Neural progenitor cell (in vitro differentiated cells): ENCODE data around the gene ISM2. TPM values are rescaled to one million over a fixed set of nuclear protein-coding genes. Genes with fewer than 3 reads are reported as not detected.

Experiments used
- DNase-seq: peaks from one replicate; pipeline ENCODE4 v3.0.0-alpha.2; 2016; ENCODE audit warnings: low spot score
- H2AFZ ChIP-seq: fragments of 200-600 bp; sonication (generic); replicated peaks from 2 replicates; pipeline ENCODE4 v1.6.1; 2016; ENCODE audit warnings: antibody characterized with exemption
- H3F3A ChIP-seq: fragments of 200-600 bp; sonication (generic); 2 replicates; pipeline ENCODE4 v1.6.1; 2016; ENCODE audit warnings: antibody characterized with exemption, low read depth
- H3K27ac ChIP-seq: fragments of 200-600 bp; sonication (generic); 2 replicates; pipeline ENCODE4 v1.5.1; 2016; ENCODE audit warnings: mild to moderate bottlenecking
- H3K27me3 ChIP-seq: fragments of 200-600 bp; sonication (generic); 2 replicates; pipeline ENCODE4 v1.6.1; 2016; ENCODE audit warnings: mild to moderate bottlenecking, moderate library complexity
- H3K36me3 ChIP-seq: fragments of 200-600 bp; sonication (generic); 2 replicates; pipeline ENCODE4 v1.5.1; 2016
- H3K4me1 ChIP-seq: fragments of 200-600 bp; sonication (generic); 2 replicates; pipeline ENCODE4 v1.6.1; 2016; ENCODE audit warnings: mixed run types
- H3K4me2 ChIP-seq: fragments of 200-600 bp; sonication (generic); 2 replicates; pipeline ENCODE4 v1.6.1; 2016
- H3K4me3 ChIP-seq: fragments of 200-600 bp; sonication (generic); 2 replicates; pipeline ENCODE4 v1.5.1; 2016
- H3K79me2 ChIP-seq: fragments of 200-600 bp; sonication (generic); 2 replicates; pipeline ENCODE4 v1.6.1; 2016; ENCODE audit warnings: low read depth
- H3K9ac ChIP-seq: fragments of 200-600 bp; sonication (generic); 2 replicates; pipeline ENCODE4 v1.6.1; 2016
- H3K9me3 ChIP-seq: fragments of 200-600 bp; sonication (generic); 2 replicates; pipeline ENCODE4 v1.5.1; 2016; ENCODE audit warnings: low read depth
- H4K20me1 ChIP-seq: fragments of 200-600 bp; sonication (generic); 2 replicates; pipeline ENCODE4 v1.6.1; 2016; ENCODE audit warnings: low read depth
- H3K27ac Mint-ChIP-seq: 3 replicates; pipeline ENCODE4 v1.8.0; 2021; ENCODE audit warnings: mixed read lengths
- H3K27me3 Mint-ChIP-seq: 2 replicates; pipeline ENCODE4 v1.8.0; 2022; ENCODE audit warnings: low read depth, mild to moderate bottlenecking, inconsistent platforms, moderate library complexity, mixed read lengths; ENCODE audit not compliant: insufficient read depth
- H3K36me3 Mint-ChIP-seq: 3 replicates; pipeline ENCODE4 v1.8.0; 2021; ENCODE audit warnings: mixed read lengths
- H3K4me1 Mint-ChIP-seq: 3 replicates; pipeline ENCODE4 v1.8.0; 2021; ENCODE audit warnings: mixed read lengths
- H3K4me3 Mint-ChIP-seq: 3 replicates; pipeline ENCODE4 v1.8.0; 2021; ENCODE audit warnings: mild to moderate bottlenecking, moderate library complexity, mixed read lengths
- H3K9me3 Mint-ChIP-seq: 3 replicates; pipeline ENCODE4 v1.8.0; 2020; ENCODE audit warnings: mixed read lengths
- EZH2 ChIP-seq: fragments of 200-600 bp; sonication (generic); IDR thresholded peaks from 2 replicates; pipeline ENCODE4 v1.6.1; 2017; ENCODE audit warnings: antibody characterized with exemption, mild to moderate bottlenecking, moderate library complexity
- EZH2phosphoT487 ChIP-seq: fragments of 200-600 bp; sonication (generic); IDR thresholded peaks from 2 replicates; pipeline ENCODE4 v1.6.1; 2017; ENCODE audit warnings: antibody characterized with exemption
- small RNA-seq: library from RNA; depleted of rRNA; stranded (forward); fragments of <200 nt; gene quantifications from one replicate; pipeline ENCODE3, GENCODE V24; 2015
- total RNA-seq: library from RNA; depleted of rRNA; stranded (reverse); fragments of >200 nt; gene quantifications from 2 replicates; pipeline ENCODE4 v1.2.3, GENCODE V29; 2015; ENCODE audit warnings: low replicate concordance
- TF ChIP-seq, protein P1 (sequence below): fragments of 200-600 bp; sonication (generic); IDR thresholded peaks from 2 replicates; pipeline ENCODE4 v1.5.1; 2017; ENCODE audit warnings: antibody characterized with exemption, mild to moderate bottlenecking

The ISM2 gene
- total RNA-seq, 1 donor from 2014 or later = 0.07 TPM

DNA sequence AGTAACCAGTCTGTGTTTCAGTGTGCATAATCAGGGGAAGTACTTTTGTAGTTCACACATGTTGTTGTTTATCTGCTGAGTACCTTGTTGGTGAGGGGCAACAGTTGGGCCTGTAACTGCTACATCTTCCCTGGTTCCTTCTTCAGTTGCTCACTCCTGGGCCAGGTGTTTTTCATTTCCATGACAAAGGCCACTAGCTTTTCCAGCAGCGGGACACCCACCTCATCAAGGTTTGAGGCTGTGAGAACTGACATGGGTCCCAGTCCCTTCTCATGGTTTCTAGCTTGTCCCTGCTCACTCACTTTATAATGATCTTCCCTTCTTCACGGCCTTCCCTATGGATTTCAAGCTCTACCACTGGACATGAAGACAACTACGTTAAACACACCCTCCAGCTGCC is 73.8 kb downstream of the ISM2 start:
- no peak for TF ChIP-seq EZH2
- no peak for TF ChIP-seq EZH2phosphoT487
- TF ChIP-seq, protein P1, sequence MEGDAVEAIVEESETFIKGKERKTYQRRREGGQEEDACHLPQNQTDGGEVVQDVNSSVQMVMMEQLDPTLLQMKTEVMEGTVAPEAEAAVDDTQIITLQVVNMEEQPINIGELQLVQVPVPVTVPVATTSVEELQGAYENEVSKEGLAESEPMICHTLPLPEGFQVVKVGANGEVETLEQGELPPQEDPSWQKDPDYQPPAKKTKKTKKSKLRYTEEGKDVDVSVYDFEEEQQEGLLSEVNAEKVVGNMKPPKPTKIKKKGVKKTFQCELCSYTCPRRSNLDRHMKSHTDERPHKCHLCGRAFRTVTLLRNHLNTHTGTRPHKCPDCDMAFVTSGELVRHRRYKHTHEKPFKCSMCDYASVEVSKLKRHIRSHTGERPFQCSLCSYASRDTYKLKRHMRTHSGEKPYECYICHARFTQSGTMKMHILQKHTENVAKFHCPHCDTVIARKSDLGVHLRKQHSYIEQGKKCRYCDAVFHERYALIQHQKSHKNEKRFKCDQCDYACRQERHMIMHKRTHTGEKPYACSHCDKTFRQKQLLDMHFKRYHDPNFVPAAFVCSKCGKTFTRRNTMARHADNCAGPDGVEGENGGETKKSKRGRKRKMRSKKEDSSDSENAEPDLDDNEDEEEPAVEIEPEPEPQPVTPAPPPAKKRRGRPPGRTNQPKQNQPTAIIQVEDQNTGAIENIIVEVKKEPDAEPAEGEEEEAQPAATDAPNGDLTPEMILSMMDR = no peak
- Histone ChIP-seq H2AFZ (no peak overlapping the region), H3K9ac (no peak overlapping the region), H4K20me1 (no peaks in the 10 kb centered on the region), H3K4me2 (no peak overlapping the region), H3F3A (no peaks in the 10 kb centered on the region), H3K79me2 (no peaks in the 10 kb centered on the region), H3K27ac (no peak overlapping the region), H3K4me1 (no peaks in the 10 kb centered on the region), H3K27me3 (no peaks in the 10 kb centered on the region), H3K4me3 (no peak overlapping the region), H3K9me3 (peaks cover 5% of the 10 kb centered on the region), H3K36me3 (peaks cover 5% of the 10 kb centered on the region)
- H3K36me3 Mint-ChIP-seq = peaks cover 30% of the 10 kb centered on the region
- no peaks in the 10 kb centered on the region for H3K4me1 Mint-ChIP-seq
- peaks cover 3% of the 10 kb centered on the region for H3K9me3 Mint-ChIP-seq
- H3K27me3 Mint-ChIP-seq = no peaks in the 10 kb centered on the region
- no peak overlapping the region for H3K27ac Mint-ChIP-seq
- H3K4me3 Mint-ChIP-seq = no peak overlapping the region
- no peak for DNase-seq

Small RNAs within 50 kb of the gene (small RNA-seq; reads per million reads assigned to genes)
- gene RF00404 (not detected), gene RN7SL587P (not detected)

Other genes with a start within 250 kb of the ISM2 start
- not detected in 2 replicates for gene NGB, start 227.6 kb downstream of the ISM2 start, total RNA-seq
- gene POMT2, start 177.9 kb downstream of the ISM2 start, total RNA-seq = 6.2 and 14.7 TPM in 2 replicates
- 44.2 and 52.5 TPM in 2 replicates for gene GSTZ1, start 177.8 kb downstream of the ISM2 start, total RNA-seq
- gene TMED8, start 121.7 kb downstream of the ISM2 start, total RNA-seq = 19.1 and 23.5 TPM in 2 replicates
- gene SAMD15, start 121.4 kb downstream of the ISM2 start, total RNA-seq = 2.2 and 2.4 TPM in 2 replicates
- 0.07 and 0.40 TPM in 2 replicates for gene NOXRED1, start 75.3 kb downstream of the ISM2 start, total RNA-seq
- gene VIPAS39, start 41.2 kb downstream of the ISM2 start, total RNA-seq = 29.7 and 31.2 TPM in 2 replicates
- 102 and 185 TPM in 2 replicates for gene AHSA1, start 40.7 kb downstream of the ISM2 start, total RNA-seq
- 8.0 and 12.3 TPM in 2 replicates for gene SPTLC2, start 117.8 kb upstream of the ISM2 start, total RNA-seq
- 13.1 and 19.2 TPM in 2 replicates for gene ALKBH1, start 209.2 kb upstream of the ISM2 start, total RNA-seq
- gene SLIRP, start 209.3 kb upstream of the ISM2 start, total RNA-seq = 372 and 519 TPM in 2 replicates